ENCODE results near the gene TLCD3A.
"Not testable (repeated sequence)": the region's sequence is repeated elsewhere in the genome, so short reads cannot be mapped to it uniquely, and the experiment has no call there.

The TLCD3A gene

GRCh38 chr17:732067-732901 is at the start of gene TLCD3A:
Gene TLCD3A (plus strand): TSS chr17:732596. CDS start chr17:732648, 52 bp downstream.
- intact Hi-C loops (cut with DNase I): loop anchor here (10.0 kb wide), 1 partner anchor 53 kb away; the partner anchor contains the start of genes GLOD4 and MRM3
- DNase-seq: peak in 39 of 42 donors; percentile 26 to 87 (median 66)

GRCh38 chr17:683040-683439 is 49.4 kb upstream of the TLCD3A start:
- intact Hi-C loops (cut with DNase I): no loop called here
- no peak for DNase-seq

GRCh38 chr17:683499-684254 is 48.7 kb upstream of the TLCD3A start:
- intact Hi-C loops (cut with DNase I): no loop called here
- no peak for DNase-seq

GRCh38 chr17:685006-685405 is 47.4 kb upstream of the TLCD3A start:
- intact Hi-C loops (cut with DNase I): no loop called here
- DNase-seq: no peak

GRCh38 chr17:688100-688989 is 44.1 kb upstream of the TLCD3A start:
- no peak for DNase-seq
- intact Hi-C loops (cut with DNase I): no loop called here

- peak in 33 of 42 donors; percentile 19 to 77 (median 40) for DNase-seq
- intact Hi-C loops (cut with DNase I): loop anchor here (10.0 kb wide), 1 partner anchor 125 kb away; no protein-coding TSS in a partner anchor
Observed at GRCh38 chr17:689556-690275, 42.7 kb upstream of the TLCD3A start.

GRCh38 chr17:690361-690760 is 42.0 kb upstream of the TLCD3A start:
- intact Hi-C loops (cut with DNase I): loop anchor here (10.0 kb wide), 1 partner anchor 126 kb away; no protein-coding TSS in a partner anchor
- DNase-seq: peak in 1 of 42 donors; percentile 6

- intact Hi-C loops (cut with DNase I): loop anchor here (10.0 kb wide), 1 partner anchor 127 kb away; no protein-coding TSS in a partner anchor
- no peak for DNase-seq
Observed at GRCh38 chr17:691423-691822, 41.0 kb upstream of the TLCD3A start.

- intact Hi-C loops (cut with DNase I): loop anchor here (10.0 kb wide), 1 partner anchor 127 kb away; no protein-coding TSS in a partner anchor
- no peak for DNase-seq
Observed at GRCh38 chr17:692116-692515, 40.3 kb upstream of the TLCD3A start.

- intact Hi-C loops (cut with DNase I): loop anchor here (10.0 kb wide), 1 partner anchor 129 kb away; no protein-coding TSS in a partner anchor
Observed at GRCh38 chr17:693791-694638, 38.4 kb upstream of the TLCD3A start.

GRCh38 chr17:696369-696768 is 36.0 kb upstream of the TLCD3A start:
- intact Hi-C loops (cut with DNase I): loop anchor here (10.0 kb wide), 1 partner anchor 132 kb away; no protein-coding TSS in a partner anchor
- DNase-seq: no peak

More at GRCh38 chr17:693791-694638, 38.4 kb upstream of the TLCD3A start:
- DNase-seq: peak in 1 of 42 donors; percentile 48

- intact Hi-C loops (cut with DNase I): loop anchor here (10.0 kb wide), 1 partner anchor 133 kb away; no protein-coding TSS in a partner anchor
- no peak for DNase-seq
Observed at GRCh38 chr17:697682-698081, 34.7 kb upstream of the TLCD3A start.

- intact Hi-C loops (cut with DNase I): loop anchor here (10.0 kb wide), 1 partner anchor 133 kb away; no protein-coding TSS in a partner anchor
- DNase-seq: not testable (repeated sequence)
Observed at GRCh38 chr17:698096-698495, 34.3 kb upstream of the TLCD3A start.

- no peak for DNase-seq
- intact Hi-C loops (cut with DNase I): loop anchor here (10.0 kb wide), 1 partner anchor 135 kb away; no protein-coding TSS in a partner anchor
Observed at GRCh38 chr17:699345-699744, 33.1 kb upstream of the TLCD3A start.

- intact Hi-C loops (cut with DNase I): loop anchor here (5.0 kb wide), 1 partner anchor 288 kb away; a partner anchor contains a TSS
Observed at GRCh38 chr17:700504-701094, 31.8 kb upstream of the TLCD3A start.

More at GRCh38 chr17:700504-701094, 31.8 kb upstream of the TLCD3A start:
- DNase-seq: peak in 2 of 42 donors; percentile 16 to 26

All from head of caudate nucleus (tissue), 42 donors.